Stimulated activated naive CD8-positive, alpha-beta T cell treated with anti-CD3 and anti-CD28 coated beads, Interleukin-15, Interleukin-2, amounts not matched to agents 100 ng/mL and 50 ng/mL, for 24 hours (primary cell): ENCODE results near the gene KRT80.

Source experiments
- H3K27ac Mint-ChIP-seq: one replicate; pipeline ENCODE4 v1.8.0; 2021; ENCODE audit warnings: mild to moderate bottlenecking, mixed read lengths
- H3K27me3 Mint-ChIP-seq: one replicate; pipeline ENCODE4 v1.8.0; 2021; ENCODE audit warnings: mixed read lengths
- H3K36me3 Mint-ChIP-seq: one replicate; pipeline ENCODE4 v1.8.0; 2021; ENCODE audit warnings: low read depth, mixed read lengths
- H3K4me1 Mint-ChIP-seq: one replicate; pipeline ENCODE4 v1.8.0; 2021; ENCODE audit warnings: low read depth, mixed read lengths
- H3K4me3 Mint-ChIP-seq: one replicate; pipeline ENCODE4 v1.8.0; 2021; ENCODE audit warnings: mild to moderate bottlenecking, mixed read lengths
- H3K9me3 Mint-ChIP-seq: one replicate; pipeline ENCODE4 v1.8.0; 2021; ENCODE audit warnings: mixed read lengths

KRT80 gene

GRCh38 chr12:52141875-52142274 lies 49.9 kb downstream of the KRT80 start:
- Mint-ChIP-seq H3K27ac (no peak overlapping the region), H3K9me3 (no peaks in the 10 kb centered on the region), H3K4me3 (no peak overlapping the region), H3K36me3 (no peaks in the 10 kb centered on the region), H3K4me1 (no peaks in the 10 kb centered on the region), H3K27me3 (peaks cover 7% of the 10 kb centered on the region)

GRCh38 chr12:52141306-52141705 lies 50.5 kb downstream of the KRT80 start:
- Mint-ChIP-seq H3K27me3 (peaks cover 7% of the 10 kb centered on the region), H3K4me3 (no peak overlapping the region), H3K27ac (no peak overlapping the region), H3K9me3 (no peaks in the 10 kb centered on the region), H3K4me1 (no peaks in the 10 kb centered on the region), H3K36me3 (no peaks in the 10 kb centered on the region)

- H3K27me3 Mint-ChIP-seq: peaks cover 10% of the 10 kb centered on the region
- H3K36me3 Mint-ChIP-seq: no peaks in the 10 kb centered on the region
- H3K27ac Mint-ChIP-seq: no peak overlapping the region
- no peak overlapping the region for H3K4me3 Mint-ChIP-seq
- no peaks in the 10 kb centered on the region for H3K9me3 Mint-ChIP-seq
- no peaks in the 10 kb centered on the region for H3K4me1 Mint-ChIP-seq
Measured at GRCh38 chr12:52139579-52140062, 52.2 kb downstream of the KRT80 start.

- Mint-ChIP-seq H3K4me3 (no peak overlapping the region), H3K27me3 (peaks cover 10% of the 10 kb centered on the region), H3K9me3 (no peaks in the 10 kb centered on the region), H3K36me3 (no peaks in the 10 kb centered on the region), H3K4me1 (no peaks in the 10 kb centered on the region), H3K27ac (no peak overlapping the region)
Measured at GRCh38 chr12:52139147-52139546, 52.7 kb downstream of the KRT80 start.

- Mint-ChIP-seq H3K27ac (no peak overlapping the region), H3K4me1 (no peaks in the 10 kb centered on the region), H3K27me3 (peaks cover 10% of the 10 kb centered on the region), H3K36me3 (no peaks in the 10 kb centered on the region), H3K4me3 (no peak overlapping the region), H3K9me3 (no peaks in the 10 kb centered on the region)
Measured at GRCh38 chr12:52137746-52138145, 54.1 kb downstream of the KRT80 start.

- Mint-ChIP-seq H3K27me3 (peaks cover 12% of the 10 kb centered on the region), H3K4me3 (no peak overlapping the region), H3K36me3 (no peaks in the 10 kb centered on the region), H3K27ac (no peak overlapping the region), H3K4me1 (no peaks in the 10 kb centered on the region), H3K9me3 (no peaks in the 10 kb centered on the region)
Measured at GRCh38 chr12:52132754-52133161, 59.1 kb downstream of the KRT80 start.

GRCh38 chr12:52130711-52131110 lies 61.1 kb downstream of the KRT80 start:
- H3K4me1 Mint-ChIP-seq: no peaks in the 10 kb centered on the region
- no peak overlapping the region for H3K27ac Mint-ChIP-seq
- H3K27me3 Mint-ChIP-seq: peaks cover 16% of the 10 kb centered on the region
- H3K4me3 Mint-ChIP-seq: no peak overlapping the region
- H3K9me3 Mint-ChIP-seq: no peaks in the 10 kb centered on the region
- H3K36me3 Mint-ChIP-seq: no peaks in the 10 kb centered on the region

GRCh38 chr12:52127683-52128450 lies 63.9 kb downstream of the KRT80 start:
- Mint-ChIP-seq H3K4me1 (no peaks in the 10 kb centered on the region), H3K9me3 (no peaks in the 10 kb centered on the region), H3K36me3 (no peaks in the 10 kb centered on the region), H3K4me3 (no peak overlapping the region), H3K27ac (no peak overlapping the region), H3K27me3 (peaks cover 19% of the 10 kb centered on the region)

GRCh38 chr12:52126605-52127578 lies 64.9 kb downstream of the KRT80 start:
- H3K27me3 Mint-ChIP-seq: peaks cover 25% of the 10 kb centered on the region
- no peaks in the 10 kb centered on the region for H3K36me3 Mint-ChIP-seq
- H3K9me3 Mint-ChIP-seq: no peaks in the 10 kb centered on the region
- H3K27ac Mint-ChIP-seq: no peak overlapping the region
- H3K4me3 Mint-ChIP-seq: no peak overlapping the region
- H3K4me1 Mint-ChIP-seq: peaks cover 4% of the 10 kb centered on the region

- no peaks in the 10 kb centered on the region for H3K36me3 Mint-ChIP-seq
- H3K9me3 Mint-ChIP-seq: no peaks in the 10 kb centered on the region
- H3K4me1 Mint-ChIP-seq: peaks cover 4% of the 10 kb centered on the region
- no peak overlapping the region for H3K27ac Mint-ChIP-seq
- H3K27me3 Mint-ChIP-seq: peaks cover 25% of the 10 kb centered on the region
- no peak overlapping the region for H3K4me3 Mint-ChIP-seq
Measured at GRCh38 chr12:52126050-52126604, 65.7 kb downstream of the KRT80 start.

GRCh38 chr12:52125476-52125900 lies 66.3 kb downstream of the KRT80 start:
- Mint-ChIP-seq H3K9me3 (no peaks in the 10 kb centered on the region), H3K27ac (no peak overlapping the region), H3K27me3 (peaks cover 27% of the 10 kb centered on the region), H3K4me3 (no peak overlapping the region), H3K36me3 (no peaks in the 10 kb centered on the region), H3K4me1 (peaks cover 4% of the 10 kb centered on the region)

- Mint-ChIP-seq H3K4me1 (peaks cover 17% of the 10 kb centered on the region), H3K27me3 (peaks cover 29% of the 10 kb centered on the region), H3K4me3 (no peak overlapping the region), H3K27ac (no peak overlapping the region), H3K9me3 (no peaks in the 10 kb centered on the region), H3K36me3 (no peaks in the 10 kb centered on the region)
Measured at GRCh38 chr12:52123487-52124186, 68.2 kb downstream of the KRT80 start.

GRCh38 chr12:52122904-52123303 lies 68.9 kb downstream of the KRT80 start:
- peaks cover 25% of the 10 kb centered on the region for H3K4me1 Mint-ChIP-seq
- no peak overlapping the region for H3K27ac Mint-ChIP-seq
- peaks cover 25% of the 10 kb centered on the region for H3K27me3 Mint-ChIP-seq
- H3K36me3 Mint-ChIP-seq: no peaks in the 10 kb centered on the region
- H3K4me3 Mint-ChIP-seq: no peak overlapping the region
- no peaks in the 10 kb centered on the region for H3K9me3 Mint-ChIP-seq

- peaks cover 23% of the 10 kb centered on the region for H3K27me3 Mint-ChIP-seq
- H3K27ac Mint-ChIP-seq: peak overlapping the region; percentile 40
- no peaks in the 10 kb centered on the region for H3K9me3 Mint-ChIP-seq
- H3K4me3 Mint-ChIP-seq: no peak overlapping the region
- peaks cover 29% of the 10 kb centered on the region for H3K4me1 Mint-ChIP-seq
- no peaks in the 10 kb centered on the region for H3K36me3 Mint-ChIP-seq
Measured at GRCh38 chr12:52122540-52122871, 69.3 kb downstream of the KRT80 start.
